ENCODE data around the gene CCDC17.
A peak's percentile ranks its signal among the peaks of the same experiment; 100 is the strongest.
"Not testable (repeated sequence)": the region's sequence is repeated elsewhere in the genome, so short reads cannot be mapped to it uniquely, and the experiment has no call there.

The CCDC17 gene

GRCh38 chr1:45621895-45622523, 1.8 kb downstream of the CCDC17 start:
- DNase-seq (ENCODE audit: low read depth), result no peak

DNA sequence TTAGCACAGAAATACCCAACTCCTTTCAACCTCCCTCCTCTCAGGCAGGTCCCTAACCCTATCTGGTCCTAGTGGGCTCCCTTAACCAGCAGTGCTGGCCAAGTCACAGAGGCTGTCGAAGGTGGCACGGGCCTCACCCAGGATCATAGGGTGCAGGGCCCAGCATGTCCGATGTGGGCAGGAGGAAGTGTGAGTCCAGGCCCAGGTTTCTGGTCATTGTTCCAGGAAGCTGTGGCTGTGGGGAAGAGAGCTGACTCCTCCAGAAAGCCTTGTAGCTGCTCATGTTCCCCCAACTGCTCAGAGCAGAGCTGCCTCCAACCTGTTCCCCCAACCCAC, 2.4 kb downstream of the CCDC17 start:
- no peak for DNase-seq (ENCODE audit: low read depth)

DNA sequence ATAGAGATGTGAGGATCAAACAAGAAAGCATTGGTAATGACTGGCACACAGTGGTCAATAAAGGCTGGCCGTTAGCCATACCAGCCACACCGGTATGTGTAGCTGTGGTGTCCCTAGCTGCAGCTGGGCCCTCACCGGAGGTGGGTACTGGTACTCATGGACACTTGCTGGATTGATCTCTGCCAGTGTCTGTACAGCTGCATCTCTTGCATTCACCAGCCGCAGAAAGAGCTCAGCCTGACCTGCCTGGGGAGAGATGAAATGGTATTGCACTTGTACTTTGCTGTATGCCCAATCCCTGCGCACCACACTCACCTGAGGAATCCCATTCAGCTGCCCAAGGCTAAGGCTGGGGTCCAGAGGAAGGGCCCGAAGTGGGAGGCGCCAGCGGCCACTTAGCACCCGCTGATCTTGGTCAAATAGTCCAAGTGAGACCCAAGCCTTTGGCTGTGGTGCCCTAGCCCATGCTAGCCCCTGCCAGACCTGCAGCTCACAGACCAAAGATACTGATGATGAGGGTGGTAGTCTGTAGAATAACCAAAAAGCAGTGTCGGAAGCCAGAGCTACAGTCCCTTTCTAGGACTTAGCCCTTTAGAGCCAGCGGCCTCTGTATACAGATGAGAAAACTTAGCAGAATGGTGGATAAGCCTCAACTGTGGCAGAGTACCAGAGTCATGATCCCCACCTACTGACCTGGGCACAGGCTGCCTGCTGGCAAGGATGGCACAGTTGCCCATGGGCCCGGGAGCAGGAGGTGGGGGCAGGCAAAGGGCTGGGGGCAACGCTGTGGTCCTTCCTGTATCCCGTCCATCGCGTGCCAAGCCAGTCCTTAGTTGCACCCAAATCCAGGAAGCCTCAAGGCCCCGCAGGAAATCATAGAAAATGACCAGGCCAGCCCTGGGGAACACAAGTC, 3.0 kb downstream of the CCDC17 start:
- no peak for DNase-seq (ENCODE audit: low read depth)

- no peak for DNase-seq (ENCODE audit: low read depth)
Measured at GRCh38 chr1:45619149-45619921, 4.5 kb downstream of the CCDC17 start.

DNA sequence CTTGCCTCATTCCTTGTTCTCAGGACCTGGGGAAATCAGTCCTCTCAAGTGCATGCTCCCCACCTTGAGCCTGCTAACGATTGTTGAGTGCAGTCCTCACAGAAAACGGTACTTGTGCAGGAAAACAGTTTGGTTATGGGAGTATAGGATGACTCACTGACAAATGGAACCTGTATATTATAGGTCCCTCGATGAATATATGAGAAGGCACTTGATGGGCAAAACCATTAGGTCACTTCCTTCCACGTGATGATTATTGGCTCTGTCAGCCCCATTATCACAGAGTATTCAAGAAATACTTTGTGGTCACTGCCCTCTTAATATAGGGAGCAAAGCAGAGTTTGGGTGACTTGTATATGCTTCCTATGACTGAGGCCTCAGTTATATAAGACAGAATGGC, 6.2 kb downstream of the CCDC17 start:
- no peak for DNase-seq (ENCODE audit: low read depth)

DNA sequence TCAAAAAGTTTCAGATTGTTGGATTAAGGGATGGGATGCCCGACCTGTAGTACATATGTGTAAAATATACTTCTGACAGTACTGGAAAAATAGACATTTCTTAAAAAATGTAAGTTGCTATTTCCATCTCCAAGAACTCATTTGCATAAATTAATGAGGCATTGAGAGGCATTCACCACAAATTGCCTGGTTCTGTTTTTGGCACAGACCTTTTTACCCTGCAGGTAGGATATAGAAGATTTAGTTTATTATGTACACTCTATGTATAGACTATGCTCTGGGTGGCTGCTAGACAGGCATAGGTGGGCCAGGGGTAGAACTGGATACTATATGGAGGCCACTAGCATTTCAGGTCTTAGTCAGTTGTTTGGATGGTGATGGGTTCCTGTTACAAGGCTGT, 8.0 kb downstream of the CCDC17 start:
- no peak for DNase-seq (ENCODE audit: low read depth)

GRCh38 chr1:45612941-45613579, 10.8 kb downstream of the CCDC17 start:
- no peak for DNase-seq (ENCODE audit: low read depth)

DNA sequence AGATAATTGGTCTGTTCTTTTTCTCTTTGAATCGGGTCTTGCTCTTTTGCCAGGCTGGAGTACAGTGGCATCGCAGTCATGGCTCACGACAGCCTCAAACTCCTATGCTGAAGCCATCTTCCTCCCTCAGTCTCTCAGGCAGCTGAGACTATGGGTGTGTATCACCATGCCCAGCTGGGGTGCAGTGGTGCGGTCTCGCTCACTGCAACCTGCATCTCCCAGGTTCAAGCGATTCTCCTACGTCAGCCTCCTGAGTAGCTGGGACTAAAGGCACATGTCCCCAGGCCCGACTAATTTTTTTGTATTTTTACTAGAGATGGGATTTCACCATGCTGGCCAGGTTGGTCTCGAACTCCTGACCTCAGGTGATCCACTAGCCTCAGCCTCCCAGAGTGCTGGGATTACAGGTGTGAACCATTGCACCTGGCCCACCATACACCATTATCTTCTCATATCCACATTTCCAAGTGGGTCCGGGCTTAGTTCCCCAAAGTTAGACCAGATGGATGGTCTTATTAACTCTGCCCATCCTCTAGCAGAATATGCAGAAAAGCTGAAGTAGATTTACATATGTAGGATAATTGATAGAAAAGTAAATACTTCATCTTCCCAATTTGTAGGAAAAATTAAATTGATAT, 13.1 kb downstream of the CCDC17 start:
- no peak for DNase-seq (ENCODE audit: low read depth)

GRCh38 chr1:45608175-45609156, 15.4 kb downstream of the CCDC17 start:
- DNase-seq (ENCODE audit: low read depth), result no peak

- DNase-seq (ENCODE audit: low read depth), result no peak
Measured at GRCh38 chr1:45607404-45608074, 16.3 kb downstream of the CCDC17 start.

DNA sequence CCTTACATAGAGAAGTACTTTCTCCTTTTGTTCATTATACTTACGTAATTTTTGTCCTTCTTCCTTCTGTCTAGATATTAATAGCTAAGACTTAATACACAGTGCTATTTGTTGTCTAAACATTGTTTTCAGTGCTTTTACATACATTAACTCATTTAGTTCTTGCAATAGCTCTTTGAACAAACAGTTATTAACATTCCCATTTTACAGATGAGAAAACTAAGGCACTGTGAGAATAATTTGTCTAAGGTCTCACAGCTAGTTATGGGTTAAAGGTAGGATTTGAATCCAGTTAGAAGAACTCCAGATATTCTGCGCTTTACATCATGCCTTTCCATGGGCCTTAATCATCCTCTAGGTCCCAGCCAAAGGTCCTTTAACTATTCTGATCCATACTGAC, 19.6 kb downstream of the CCDC17 start:
- no peak for DNase-seq (ENCODE audit: low read depth)

DNA sequence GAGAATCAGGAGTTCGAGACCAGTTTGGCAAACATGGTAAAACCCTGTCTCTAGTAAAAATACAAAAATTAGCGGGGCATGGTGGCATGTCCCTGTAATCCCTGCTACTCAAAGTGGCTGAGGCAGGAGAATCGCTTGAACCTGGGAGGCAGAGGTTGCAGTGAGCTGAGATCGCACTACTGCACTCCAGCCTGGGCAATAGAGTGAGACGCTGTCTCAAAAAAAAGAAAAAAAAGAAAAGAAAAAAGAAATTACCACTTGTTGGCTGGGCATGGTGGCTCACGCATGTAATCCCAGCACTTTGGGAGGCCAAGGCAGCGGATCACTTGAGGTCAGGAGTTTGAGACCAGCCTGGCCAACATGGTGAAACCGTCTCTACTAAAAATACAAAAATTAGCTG, 27.1 kb downstream of the CCDC17 start:
- not testable (repeated sequence) for DNase-seq (ENCODE audit: low read depth)

DNA sequence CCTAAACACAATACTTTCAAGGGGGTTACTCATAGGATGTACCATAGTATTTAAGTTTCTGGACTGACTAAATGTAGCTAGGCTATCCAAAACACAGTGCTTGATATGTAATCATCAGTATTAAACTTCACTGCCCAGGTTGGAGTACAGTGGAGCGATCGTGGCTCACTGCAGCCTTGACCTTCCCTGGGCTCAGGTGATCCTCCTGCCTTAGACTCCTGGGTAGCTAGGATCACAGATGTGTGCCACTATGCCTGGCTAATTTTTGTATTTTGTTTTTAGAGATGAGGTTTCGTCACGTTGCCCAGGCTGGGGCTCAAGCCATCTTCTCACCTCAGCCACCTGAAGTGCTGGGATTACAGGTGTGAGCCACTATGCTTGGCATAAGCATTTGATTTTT, 29.4 kb downstream of the CCDC17 start:
- DNase-seq (ENCODE audit: low read depth), result no peak

DNA sequence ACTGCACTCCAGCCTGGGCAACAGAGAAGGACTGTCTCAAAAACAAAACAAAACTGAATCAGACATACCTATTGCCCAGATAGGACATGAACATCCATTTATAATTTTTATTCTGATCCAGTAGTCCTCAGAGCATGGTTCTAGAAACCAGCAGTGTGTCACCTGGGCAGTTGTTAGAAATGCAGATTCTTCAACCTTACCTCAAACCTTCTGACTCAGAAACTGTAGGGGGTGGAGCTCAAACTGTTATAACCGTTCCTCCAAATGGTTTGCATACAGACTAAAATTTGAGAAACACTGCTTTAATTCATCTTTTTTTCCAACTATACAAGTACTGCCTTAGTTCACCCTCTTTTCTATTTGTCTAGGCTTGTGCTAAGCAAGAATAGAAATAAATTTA, 34.0 kb downstream of the CCDC17 start:
- no peak for DNase-seq (ENCODE audit: low read depth)

GRCh38 chr1:45586769-45587168, 37.1 kb downstream of the CCDC17 start:
- no peak for DNase-seq (ENCODE audit: low read depth)

DNA sequence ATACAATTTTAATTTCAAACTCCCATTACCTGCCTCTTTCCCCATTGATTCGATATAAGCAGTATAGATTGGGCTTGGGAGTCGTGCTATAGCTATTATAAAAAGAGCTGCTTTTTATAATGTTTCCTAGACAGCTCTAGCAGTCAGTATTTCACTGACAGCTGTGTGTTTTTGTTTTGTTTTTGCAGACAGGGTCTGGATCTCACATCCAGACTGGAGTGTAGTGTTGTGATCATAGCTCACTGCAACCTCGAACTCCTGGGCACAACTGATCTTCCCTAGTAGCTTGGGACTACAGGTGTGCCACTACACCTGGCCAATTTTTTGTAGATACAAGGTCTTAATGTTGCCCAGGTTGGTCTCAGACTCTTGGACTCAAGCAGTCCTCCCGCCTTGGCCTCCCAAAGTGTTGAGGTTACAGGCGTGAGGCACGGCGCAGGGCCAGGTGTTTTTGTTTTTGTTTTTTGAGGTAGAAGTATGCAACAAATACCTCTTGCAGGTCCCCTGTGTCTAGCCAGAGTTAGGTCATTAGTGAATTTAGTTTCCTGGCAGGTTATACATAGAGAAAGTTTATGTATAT, 38.3 kb downstream of the CCDC17 start:
- DNase-seq (ENCODE audit: low read depth), result no peak

DNA sequence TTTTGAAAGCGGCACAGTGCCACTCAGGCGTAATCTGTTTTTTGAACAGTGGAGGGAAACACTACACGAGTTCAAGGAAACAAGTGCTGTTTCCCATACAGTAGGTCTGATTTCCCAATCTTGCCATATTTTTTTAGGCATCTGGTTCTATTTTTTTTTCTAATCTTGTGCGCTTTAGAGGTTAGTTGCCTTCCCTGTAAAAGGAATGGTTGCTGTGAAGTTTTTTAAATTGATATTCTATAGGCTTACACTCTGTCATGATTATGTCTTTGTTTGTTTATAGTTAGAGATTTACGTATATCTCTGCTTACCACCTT, 38.8 kb downstream of the CCDC17 start:
- DNase-seq (ENCODE audit: low read depth), result no peak

DNA sequence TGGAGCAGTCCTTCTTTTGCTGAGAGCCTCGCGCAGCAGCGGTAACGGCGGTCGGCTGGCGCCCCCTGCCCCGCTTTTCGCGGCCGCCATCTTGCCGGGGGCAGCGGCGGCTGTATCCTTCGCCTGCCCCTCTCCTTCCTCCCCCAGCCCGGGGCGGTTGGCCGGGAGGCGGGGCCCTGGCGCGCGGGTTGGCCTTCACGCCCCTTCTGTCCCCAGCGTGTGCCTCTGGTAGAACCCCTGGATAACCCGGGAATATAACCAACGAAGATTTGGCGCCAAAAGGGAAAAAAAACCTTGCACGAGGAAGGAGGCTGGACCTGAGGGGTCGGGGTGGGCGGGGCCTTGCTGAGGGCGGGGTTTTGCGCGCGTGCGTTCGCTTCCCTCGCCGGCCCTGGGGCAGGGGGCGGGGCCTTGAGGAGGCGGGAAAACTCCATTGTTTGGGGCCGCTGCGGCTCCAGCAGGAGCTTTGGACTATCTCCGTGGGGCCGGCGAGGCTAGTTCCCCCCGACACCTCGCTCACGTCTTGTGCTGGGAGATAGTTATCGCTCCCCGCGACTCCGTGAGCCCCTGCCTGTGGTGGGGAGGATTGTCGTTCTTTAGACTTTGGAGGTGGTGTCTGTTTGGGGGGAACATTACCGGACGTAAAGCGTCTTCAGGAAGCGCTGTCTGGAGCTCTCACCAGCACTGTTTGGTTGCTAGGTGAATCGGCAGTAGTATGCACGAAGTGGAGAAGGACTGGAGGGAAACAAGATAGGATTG, 39.3 kb downstream of the CCDC17 start:
- peak; percentile 78 for DNase-seq (ENCODE audit: low read depth)

GRCh38 chr1:45583666-45584350, 40.0 kb downstream of the CCDC17 start, which contains the start of gene NASP:
NASP (plus strand) TSS chr1:45584041; CDS start chr1:45584147, 106 bp downstream.
- DNase-seq (ENCODE audit: low read depth), result peak; percentile 83

All from stimulated activated CD4-positive, alpha-beta T cell treated with anti-CD3 and anti-CD28 coated beads, Interleukin-2, amount 100 ng/mL, for 4 hours (primary cell).